AG09309 (cell line): ENCODE data around the gene CHIA.

ENCODE experiments used
- DNase-seq: peaks from one replicate; pipeline ENCODE4 v3.0.0-alpha.2; 2010; ENCODE audit warnings: low read depth
- H3K4me3 ChIP-seq: 2 replicates; pipeline ENCODE4 v1.5.1; 2011; ENCODE audit warnings: mild to moderate bottlenecking, low read depth, low read length, moderate library complexity; ENCODE audit not compliant: control insufficient read depth
- CTCF ChIP-seq: IDR thresholded peaks from 2 replicates; pipeline ENCODE4 v1.5.1; 2011; ENCODE audit warnings: mild to moderate bottlenecking, low read depth, low read length, inconsistent platforms; ENCODE audit not compliant: insufficient read depth, control insufficient read depth; ENCODE audit errors: missing control alignments

CHIA gene

GRCh38 chr1:111302374-111302773, 11.7 kb downstream of the CHIA start:
- DNase-seq = no peak
- TF ChIP-seq CTCF = no peak
- H3K4me3 ChIP-seq = no peak overlapping the region

GRCh38 chr1:111309690-111310089, 19.0 kb downstream of the CHIA start:
- DNase-seq = no peak
- TF ChIP-seq CTCF = no peak
- H3K4me3 ChIP-seq = no peak overlapping the region

GRCh38 chr1:111318523-111318922, 27.9 kb downstream of the CHIA start:
- H3K4me3 ChIP-seq = no peak overlapping the region
- DNase-seq = no peak
- no peak for TF ChIP-seq CTCF

- no peak overlapping the region for H3K4me3 ChIP-seq
- DNase-seq = no peak
- no peak for TF ChIP-seq CTCF
Observed at GRCh38 chr1:111320066-111320879, 29.6 kb downstream of the CHIA start.

GRCh38 chr1:111323231-111323630, 32.6 kb downstream of the CHIA start:
- no peak for TF ChIP-seq CTCF
- no peak overlapping the region for H3K4me3 ChIP-seq
- no peak for DNase-seq

- no peak for DNase-seq
- TF ChIP-seq CTCF = no peak
- H3K4me3 ChIP-seq = no peak overlapping the region
Observed at GRCh38 chr1:111332190-111332589, 41.5 kb downstream of the CHIA start.
